ENCODE results near the gene COL25A1. TPM values are rescaled to one million over a fixed set of nuclear protein-coding genes. Genes with fewer than 3 reads are reported as not detected.

COL25A1 gene
- total RNA-seq, 1 donor from 2014 or later, result 1.3 TPM

DNA sequence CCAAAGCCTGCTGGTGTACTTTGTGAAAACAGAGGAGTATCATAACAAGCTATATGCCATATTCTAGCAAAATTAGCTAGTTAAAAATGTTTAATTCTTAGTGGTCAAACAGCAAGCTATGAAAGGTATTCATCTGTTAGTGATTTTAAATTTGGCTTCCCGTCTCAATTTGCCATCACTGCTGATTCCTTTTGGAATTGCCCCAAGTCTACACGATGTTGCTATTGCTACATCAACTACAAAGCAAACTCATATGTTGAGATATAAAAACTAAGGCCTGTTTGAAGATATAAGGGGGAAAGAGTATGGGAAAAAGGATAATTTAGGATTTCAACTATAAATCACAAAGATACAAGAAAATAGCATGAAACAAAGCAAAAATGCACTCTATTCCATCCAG lies 146.1 kb downstream of the COL25A1 start:
- Mint-ChIP-seq H3K9me3 (ENCODE audit: unreplicated experiment) (no peaks in the 10 kb centered on the region), H3K27me3 (ENCODE audit: unreplicated experiment) (no peaks in the 10 kb centered on the region), H3K4me3 (ENCODE audit: unreplicated experiment) (no peak overlapping the region), H3K27ac (ENCODE audit: unreplicated experiment) (no peak overlapping the region), H3K36me3 (ENCODE audit: unreplicated experiment) (no peaks in the 10 kb centered on the region), H3K4me1 (ENCODE audit: unreplicated experiment) (peaks cover 3% of the 10 kb centered on the region)
- TF ChIP-seq, protein P1, sequence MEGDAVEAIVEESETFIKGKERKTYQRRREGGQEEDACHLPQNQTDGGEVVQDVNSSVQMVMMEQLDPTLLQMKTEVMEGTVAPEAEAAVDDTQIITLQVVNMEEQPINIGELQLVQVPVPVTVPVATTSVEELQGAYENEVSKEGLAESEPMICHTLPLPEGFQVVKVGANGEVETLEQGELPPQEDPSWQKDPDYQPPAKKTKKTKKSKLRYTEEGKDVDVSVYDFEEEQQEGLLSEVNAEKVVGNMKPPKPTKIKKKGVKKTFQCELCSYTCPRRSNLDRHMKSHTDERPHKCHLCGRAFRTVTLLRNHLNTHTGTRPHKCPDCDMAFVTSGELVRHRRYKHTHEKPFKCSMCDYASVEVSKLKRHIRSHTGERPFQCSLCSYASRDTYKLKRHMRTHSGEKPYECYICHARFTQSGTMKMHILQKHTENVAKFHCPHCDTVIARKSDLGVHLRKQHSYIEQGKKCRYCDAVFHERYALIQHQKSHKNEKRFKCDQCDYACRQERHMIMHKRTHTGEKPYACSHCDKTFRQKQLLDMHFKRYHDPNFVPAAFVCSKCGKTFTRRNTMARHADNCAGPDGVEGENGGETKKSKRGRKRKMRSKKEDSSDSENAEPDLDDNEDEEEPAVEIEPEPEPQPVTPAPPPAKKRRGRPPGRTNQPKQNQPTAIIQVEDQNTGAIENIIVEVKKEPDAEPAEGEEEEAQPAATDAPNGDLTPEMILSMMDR (IDR thresholded peaks at IDR 0.05), result no peak
- no peak for DNase-seq (ENCODE audit: extremely low spot score, unreplicated experiment)

DNA sequence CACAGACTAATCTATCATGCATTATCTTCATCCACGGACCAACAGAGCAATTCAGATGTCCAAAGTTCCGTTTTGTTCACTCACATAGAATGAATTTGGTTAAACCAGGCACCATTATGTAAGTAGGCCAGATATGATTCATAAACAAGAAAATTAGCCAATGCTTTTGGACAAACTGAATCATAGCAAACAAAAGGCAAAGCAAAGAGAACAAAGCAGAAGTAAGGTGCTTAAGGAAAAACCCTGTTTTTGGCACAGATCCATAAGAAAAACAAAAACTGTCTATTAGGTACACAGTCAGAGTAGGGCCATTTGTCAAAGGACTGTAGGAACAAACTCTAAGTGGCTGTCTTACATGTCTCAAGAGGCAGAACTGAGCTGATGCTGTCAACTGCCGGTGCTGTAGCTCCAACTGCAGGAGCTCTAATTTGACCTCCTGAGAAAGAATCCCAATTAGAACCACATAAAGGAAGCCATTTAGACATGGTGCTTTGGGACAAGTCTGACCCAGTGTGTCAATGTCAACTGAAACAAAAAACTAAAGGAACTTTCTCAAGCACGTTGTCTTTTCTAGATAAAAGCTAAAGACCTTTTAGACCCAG lies 146.7 kb downstream of the COL25A1 start:
- peaks cover 3% of the 10 kb centered on the region for H3K4me1 Mint-ChIP-seq (ENCODE audit: unreplicated experiment)
- no peak for DNase-seq (ENCODE audit: extremely low spot score, unreplicated experiment)
- H3K36me3 Mint-ChIP-seq (ENCODE audit: unreplicated experiment), result no peaks in the 10 kb centered on the region
- H3K4me3 Mint-ChIP-seq (ENCODE audit: unreplicated experiment), result no peak overlapping the region
- H3K27ac Mint-ChIP-seq (ENCODE audit: unreplicated experiment), result no peak overlapping the region
- H3K9me3 Mint-ChIP-seq (ENCODE audit: unreplicated experiment), result no peaks in the 10 kb centered on the region
- no peaks in the 10 kb centered on the region for H3K27me3 Mint-ChIP-seq (ENCODE audit: unreplicated experiment)
- TF ChIP-seq, protein P1 (IDR thresholded peaks at IDR 0.05), result no peak

DNA sequence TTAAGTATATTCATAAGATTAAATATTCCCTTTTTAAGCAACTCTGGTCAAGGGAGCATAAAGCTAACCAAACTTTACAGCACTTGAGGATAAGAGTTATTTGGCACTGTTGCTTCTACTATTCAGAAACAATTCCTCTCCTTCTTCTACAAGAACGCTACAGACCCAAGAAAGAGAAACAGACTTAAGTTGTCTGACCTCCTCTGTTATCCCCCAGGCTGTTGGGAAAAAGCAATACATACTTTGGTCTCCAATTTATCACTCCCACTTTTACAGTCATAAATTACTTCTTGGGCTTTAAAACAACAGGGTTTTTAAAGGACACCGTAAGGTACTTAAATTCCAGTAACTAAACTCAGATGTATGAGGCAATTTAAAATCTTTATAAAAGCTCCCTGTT lies 147.4 kb downstream of the COL25A1 start:
- Mint-ChIP-seq H3K4me3 (ENCODE audit: unreplicated experiment) (no peak overlapping the region), H3K4me1 (ENCODE audit: unreplicated experiment) (peaks cover 3% of the 10 kb centered on the region), H3K27me3 (ENCODE audit: unreplicated experiment) (no peaks in the 10 kb centered on the region), H3K27ac (ENCODE audit: unreplicated experiment) (no peak overlapping the region), H3K9me3 (ENCODE audit: unreplicated experiment) (no peaks in the 10 kb centered on the region), H3K36me3 (ENCODE audit: unreplicated experiment) (no peaks in the 10 kb centered on the region)
- TF ChIP-seq, protein P1 (IDR thresholded peaks at IDR 0.05), result no peak
- no peak for DNase-seq (ENCODE audit: extremely low spot score, unreplicated experiment)

DNA sequence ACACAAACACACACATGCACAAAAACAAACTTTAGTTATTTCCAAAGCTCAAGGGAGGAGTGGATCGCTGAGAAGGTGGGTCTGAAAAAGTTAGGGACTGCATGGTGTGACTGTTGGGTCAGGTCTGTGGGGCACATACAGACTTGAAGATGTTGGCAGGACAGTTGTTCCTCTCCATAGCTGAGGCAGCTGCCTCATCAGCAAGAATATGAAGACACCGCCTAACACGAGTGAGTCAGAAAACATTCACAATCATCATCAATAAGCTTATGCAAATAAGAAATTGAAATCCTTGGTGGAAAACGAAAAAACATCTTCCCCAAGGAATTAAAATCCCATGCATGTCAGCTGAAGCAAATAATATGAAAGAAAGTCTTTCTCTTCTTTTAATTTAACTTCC lies 148.0 kb downstream of the COL25A1 start:
- no peak overlapping the region for H3K4me3 Mint-ChIP-seq (ENCODE audit: unreplicated experiment)
- TF ChIP-seq, protein P1 (IDR thresholded peaks at IDR 0.05), result no peak
- no peak overlapping the region for H3K27ac Mint-ChIP-seq (ENCODE audit: unreplicated experiment)
- H3K4me1 Mint-ChIP-seq (ENCODE audit: unreplicated experiment), result peaks cover 3% of the 10 kb centered on the region
- H3K36me3 Mint-ChIP-seq (ENCODE audit: unreplicated experiment), result no peaks in the 10 kb centered on the region
- no peak for DNase-seq (ENCODE audit: extremely low spot score, unreplicated experiment)
- H3K9me3 Mint-ChIP-seq (ENCODE audit: unreplicated experiment), result no peaks in the 10 kb centered on the region
- no peaks in the 10 kb centered on the region for H3K27me3 Mint-ChIP-seq (ENCODE audit: unreplicated experiment)

DNA sequence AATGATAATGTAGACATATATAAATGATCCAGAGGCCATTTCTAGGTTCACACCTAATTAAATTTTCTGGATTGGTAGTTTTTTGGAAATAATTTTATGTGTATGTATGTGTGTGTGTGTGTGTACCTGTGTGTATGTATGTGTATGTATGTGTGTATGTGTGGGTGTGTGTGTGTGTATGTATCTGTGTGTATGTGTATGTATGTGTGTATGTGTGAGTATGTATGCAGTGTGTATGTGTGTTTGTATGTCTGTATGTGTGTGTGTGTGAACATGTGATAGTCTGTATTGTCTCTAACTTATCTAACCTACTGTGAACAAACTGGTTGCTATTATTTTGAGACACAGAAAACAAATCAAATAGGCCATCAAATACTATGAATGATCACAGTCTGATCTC lies 152.6 kb downstream of the COL25A1 start:
- no peak for DNase-seq (ENCODE audit: extremely low spot score, unreplicated experiment)
- no peak overlapping the region for H3K4me3 Mint-ChIP-seq (ENCODE audit: unreplicated experiment)
- TF ChIP-seq, protein P1 (IDR thresholded peaks at IDR 0.05), result no peak
- H3K36me3 Mint-ChIP-seq (ENCODE audit: unreplicated experiment), result no peaks in the 10 kb centered on the region
- H3K27ac Mint-ChIP-seq (ENCODE audit: unreplicated experiment), result no peak overlapping the region
- no peaks in the 10 kb centered on the region for H3K4me1 Mint-ChIP-seq (ENCODE audit: unreplicated experiment)
- peaks cover 3% of the 10 kb centered on the region for H3K27me3 Mint-ChIP-seq (ENCODE audit: unreplicated experiment)
- H3K9me3 Mint-ChIP-seq (ENCODE audit: unreplicated experiment), result no peaks in the 10 kb centered on the region
